HG03432 (cell line): ENCODE data around the gene COPS3.
A peak's percentile ranks its signal among the peaks of the same experiment; 100 is the strongest.

Experiments
- ATAC-seq: cut with Tn5 transposase; IDR thresholded peaks from one replicate; pipeline ENCODE4 v1.9.1; 2021; ENCODE audit warnings: mild to moderate bottlenecking, moderate library complexity; ENCODE audit not compliant: unreplicated experiment

COPS3 gene

GRCh38 chr17:17280613-17281549, at the start of gene COPS3:
Gene COPS3 (minus strand): TSS chr17:17281246. CDS start chr17:17281186, 60 bp downstream.
- ATAC-seq: peak; percentile 91

GRCh38 chr17:17328251-17328650, 47.2 kb upstream of the COPS3 start:
- ATAC-seq: no peak

GRCh38 chr17:17326275-17326875, 45.3 kb upstream of the COPS3 start:
- no peak for ATAC-seq

- no peak for ATAC-seq
Measured at GRCh38 chr17:17325816-17326215, 44.8 kb upstream of the COPS3 start.

GRCh38 chr17:17325228-17325627, 44.2 kb upstream of the COPS3 start:
- ATAC-seq: no peak

DNA sequence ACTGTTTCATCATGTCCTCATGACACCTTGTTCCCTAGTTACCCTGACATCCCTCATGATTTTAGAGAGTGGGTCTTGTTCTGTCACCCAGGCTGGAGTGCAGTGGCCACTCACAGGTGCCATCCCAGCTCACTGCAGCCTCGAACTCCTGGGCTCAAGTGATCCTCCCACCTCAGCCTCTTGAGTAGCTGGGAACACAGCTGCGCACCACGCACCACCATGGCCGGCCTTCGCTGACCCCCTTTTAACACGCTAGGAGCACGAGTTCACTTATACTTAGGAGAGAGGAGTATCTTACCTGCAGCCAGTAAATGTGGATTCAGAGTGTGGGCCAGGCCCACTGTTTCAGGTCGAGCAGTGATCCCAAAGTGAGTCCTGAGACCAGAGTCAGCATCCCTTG, 43.6 kb upstream of the COPS3 start:
- no peak for ATAC-seq

- no peak for ATAC-seq
Measured at GRCh38 chr17:17322516-17323510, 41.8 kb upstream of the COPS3 start.

- ATAC-seq: no peak
Measured at GRCh38 chr17:17321356-17322025, 40.4 kb upstream of the COPS3 start.

DNA sequence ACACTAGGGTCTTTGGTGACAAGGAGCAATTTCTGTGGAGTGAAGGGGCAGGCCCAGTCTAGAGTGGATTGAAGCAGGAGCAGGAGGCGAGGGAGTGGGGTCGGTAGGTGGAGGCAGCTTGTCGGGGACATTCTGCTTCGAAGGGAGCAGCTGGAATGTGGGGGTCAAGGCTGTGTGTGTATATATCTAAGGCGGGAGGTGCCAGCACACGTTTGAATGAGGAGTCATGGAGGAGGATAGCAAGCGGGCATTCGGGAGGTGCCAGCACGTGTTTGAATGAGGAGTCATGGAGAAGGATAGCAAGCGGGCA, 39.8 kb upstream of the COPS3 start:
- ATAC-seq: no peak

DNA sequence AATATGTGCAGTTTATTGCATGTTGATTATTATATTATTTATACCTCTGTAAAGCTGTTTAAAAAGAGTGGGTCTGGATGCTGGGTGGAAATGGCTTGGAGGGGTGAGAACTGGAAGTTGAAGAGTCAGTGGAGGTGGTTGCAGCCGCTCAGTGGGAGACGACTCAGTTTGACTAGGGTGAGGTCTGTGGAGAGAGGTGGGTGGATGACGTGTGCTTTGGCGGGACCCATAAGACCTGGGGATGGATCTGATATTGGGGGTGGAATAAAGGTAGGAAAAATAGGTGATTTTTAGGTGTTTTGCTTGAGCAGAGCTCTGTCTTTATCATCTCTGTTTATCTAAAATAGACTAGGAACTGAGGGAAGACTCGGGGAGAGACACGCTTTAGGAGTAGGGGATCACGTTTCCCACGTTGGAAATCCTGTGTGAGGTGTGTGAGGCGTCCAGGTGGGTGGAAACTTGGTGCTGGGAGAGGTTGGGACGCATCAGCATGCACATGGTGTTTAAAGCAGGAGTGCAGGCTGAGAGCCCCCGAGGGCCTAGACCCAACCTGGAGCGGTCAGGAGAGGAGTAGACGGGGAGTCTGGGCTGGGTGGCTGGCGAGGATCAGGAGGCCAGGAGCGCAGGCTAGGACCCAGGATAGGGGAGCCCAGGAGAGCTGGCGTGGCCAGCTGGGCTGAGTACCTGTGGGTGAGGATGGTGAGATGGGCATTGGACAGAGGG, 39.3 kb upstream of the COPS3 start:
- no peak for ATAC-seq

GRCh38 chr17:17315142-17315821, 34.2 kb upstream of the COPS3 start:
- no peak for ATAC-seq

GRCh38 chr17:17314501-17315071, 33.5 kb upstream of the COPS3 start:
- no peak for ATAC-seq

DNA sequence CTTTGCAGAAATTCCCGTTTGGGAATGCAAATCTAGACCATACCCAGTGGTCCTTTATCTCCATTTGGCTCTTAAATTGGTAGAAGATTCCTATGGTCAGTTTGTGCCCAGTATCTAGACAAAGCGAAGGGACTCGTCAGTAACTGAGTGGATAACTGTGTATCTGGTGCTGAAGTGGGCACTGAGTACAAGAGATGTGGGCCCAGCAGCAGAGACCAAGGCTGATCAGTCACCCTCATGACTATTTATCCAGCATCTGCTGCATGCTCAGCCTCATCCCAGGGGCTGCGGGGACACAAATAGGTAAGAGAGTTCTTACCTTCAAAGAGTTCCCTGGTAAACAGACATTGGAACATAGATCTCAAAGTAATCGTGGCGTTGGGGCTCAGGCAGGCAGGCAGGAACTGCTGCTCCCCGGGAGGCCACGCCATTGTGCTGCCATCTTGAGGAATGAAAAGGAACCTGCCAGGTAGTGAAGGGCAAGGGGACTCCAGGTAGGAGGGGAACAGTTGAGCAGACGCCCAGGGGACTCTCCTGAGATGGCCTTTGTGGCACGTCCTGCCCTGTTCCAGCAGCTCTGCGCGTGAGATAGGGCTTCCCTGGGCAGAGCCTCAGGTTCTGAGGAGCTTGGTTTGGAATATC, 32.4 kb upstream of the COPS3 start:
- ATAC-seq: peak; percentile 61

DNA sequence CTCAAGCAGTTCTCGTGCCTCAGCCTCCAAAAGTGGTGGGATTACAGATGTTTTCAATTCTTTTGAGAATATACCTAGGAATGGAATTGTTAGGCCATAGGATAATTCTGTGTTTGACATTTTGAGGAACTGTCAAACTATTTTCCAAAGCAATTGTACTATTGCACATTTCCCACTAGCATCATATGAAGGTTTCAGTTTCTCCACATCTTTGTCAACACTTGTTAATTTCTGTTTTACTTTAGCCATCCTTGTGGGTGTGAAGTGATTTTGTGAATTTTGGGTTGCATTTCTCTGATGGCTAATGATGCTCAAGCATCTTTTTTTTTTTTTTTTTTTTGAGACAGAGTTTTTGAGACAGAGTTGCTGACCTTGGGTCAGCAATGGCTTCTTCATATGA, 28.3 kb upstream of the COPS3 start:
- no peak for ATAC-seq

GRCh38 chr17:17305281-17305801, 24.3 kb upstream of the COPS3 start:
- ATAC-seq: peak; percentile 66

DNA sequence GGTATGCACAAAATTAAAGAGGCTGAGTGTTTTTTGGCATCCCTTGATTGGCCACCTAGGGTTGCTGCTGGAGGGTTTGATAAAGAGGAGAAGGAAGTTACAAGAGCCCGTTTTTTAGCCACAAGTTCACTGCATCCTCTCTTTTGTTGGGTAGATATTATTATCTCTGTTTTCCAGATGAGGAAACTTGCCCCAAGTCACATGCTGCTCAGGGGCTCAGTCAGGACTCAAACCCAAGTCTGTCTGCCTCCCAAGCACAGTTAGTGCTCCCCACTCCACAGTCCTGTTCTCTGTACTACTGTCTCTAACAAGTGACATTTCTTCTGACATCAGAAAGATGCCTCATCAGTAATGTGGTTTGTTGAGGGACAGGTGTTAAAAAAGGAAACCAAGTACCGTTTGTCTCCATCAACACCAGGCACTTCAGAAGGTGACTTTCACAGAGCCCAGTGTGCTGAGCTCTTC, 23.5 kb upstream of the COPS3 start:
- no peak for ATAC-seq

DNA sequence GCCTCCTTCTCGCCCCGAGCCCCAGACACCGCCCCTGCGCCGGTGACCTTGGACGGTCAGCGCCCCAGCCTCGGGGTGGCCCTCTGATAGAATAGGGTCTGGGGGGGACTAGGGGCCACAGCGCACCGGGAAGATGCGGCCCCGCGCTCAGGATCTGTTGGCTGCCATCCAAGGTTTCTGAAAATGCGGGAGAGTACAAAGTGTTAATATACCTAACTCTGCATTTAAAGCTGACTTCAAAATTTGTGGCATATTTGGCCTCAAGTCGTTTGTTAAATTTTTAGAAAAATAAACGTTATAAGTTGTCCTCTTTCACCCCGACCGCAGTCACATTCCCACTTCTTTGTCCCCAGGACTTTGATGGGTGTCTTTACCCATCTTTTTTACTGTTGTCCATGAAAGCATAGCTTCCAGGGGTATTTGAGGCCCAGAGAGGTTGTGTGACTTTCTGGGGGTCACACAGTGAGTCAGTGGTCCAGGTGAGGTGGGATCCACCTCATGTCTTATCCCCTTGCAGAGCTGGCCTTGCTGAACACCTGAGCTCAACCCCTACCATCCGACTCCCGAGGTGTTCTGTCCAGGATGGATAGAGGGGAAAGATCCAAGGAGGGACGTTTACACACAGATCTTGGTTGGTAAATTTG, 22.9 kb upstream of the COPS3 start:
- no peak for ATAC-seq
